H54 (cell line): ENCODE data around the gene LRRC7.
"Not testable (repeated sequence)": the region's sequence is repeated elsewhere in the genome, so short reads cannot be mapped to it uniquely, and the experiment has no call there.

Source experiments
- DNase-seq: peaks from one replicate; pipeline ENCODE4 v3.0.0; 2011; ENCODE audit warnings: low spot score, mixed read lengths; ENCODE audit not compliant: insufficient read length
- FAIRE-seq: peaks from 3 replicates; lab custom pipeline; 2011; peaks lifted over from hg19 to GRCh38; lab: Jason Lieb, UNC
- POLR2A ChIP-seq: IDR thresholded peaks from 2 replicates; pipeline ENCODE4 v1.6.1; 2011; ENCODE audit warnings: low read depth, mild to moderate bottlenecking, low read length

The LRRC7 gene

DNA sequence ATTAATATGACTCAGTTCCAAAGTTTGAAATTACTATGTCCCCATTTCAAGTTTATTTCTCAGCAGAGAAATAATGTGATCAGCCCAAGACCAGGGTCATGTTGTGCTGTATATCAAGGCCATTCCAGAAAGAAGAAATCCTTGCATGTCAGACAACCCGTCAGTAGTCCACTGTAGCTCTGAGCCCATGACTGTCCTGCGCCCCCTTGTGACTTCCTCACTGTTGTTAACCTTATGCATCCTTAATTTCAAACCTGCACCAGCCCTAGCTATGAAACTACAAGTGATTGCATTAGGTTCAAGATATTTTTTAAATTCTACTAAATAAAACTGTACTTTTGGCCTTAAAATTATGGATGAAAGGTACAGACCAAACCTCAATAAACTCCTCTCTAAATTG, 133.0 kb downstream of the LRRC7 start:
- no peak for TF ChIP-seq POLR2A
- peak; percentile 15 for FAIRE-seq
- no peak for DNase-seq

DNA sequence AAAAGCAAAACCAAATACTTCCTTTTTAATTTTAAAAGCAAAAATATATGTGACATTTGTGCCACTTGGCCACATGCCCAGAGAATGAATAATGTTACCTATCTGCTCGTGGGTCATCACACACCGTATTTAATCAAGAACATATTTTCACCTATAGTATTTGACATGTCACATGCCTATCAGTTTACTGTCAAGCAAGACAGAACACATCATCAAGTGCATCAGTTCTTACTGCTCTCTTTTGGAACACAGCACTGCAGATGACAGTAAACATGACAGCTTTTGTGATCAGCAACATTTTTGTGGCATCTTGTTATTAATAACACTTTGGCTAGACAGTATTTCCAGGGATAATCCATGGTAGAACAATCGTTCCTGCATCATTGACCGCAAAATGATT, 134.4 kb downstream of the LRRC7 start:
- no peak for TF ChIP-seq POLR2A
- no peak for DNase-seq
- no peak for FAIRE-seq

DNA sequence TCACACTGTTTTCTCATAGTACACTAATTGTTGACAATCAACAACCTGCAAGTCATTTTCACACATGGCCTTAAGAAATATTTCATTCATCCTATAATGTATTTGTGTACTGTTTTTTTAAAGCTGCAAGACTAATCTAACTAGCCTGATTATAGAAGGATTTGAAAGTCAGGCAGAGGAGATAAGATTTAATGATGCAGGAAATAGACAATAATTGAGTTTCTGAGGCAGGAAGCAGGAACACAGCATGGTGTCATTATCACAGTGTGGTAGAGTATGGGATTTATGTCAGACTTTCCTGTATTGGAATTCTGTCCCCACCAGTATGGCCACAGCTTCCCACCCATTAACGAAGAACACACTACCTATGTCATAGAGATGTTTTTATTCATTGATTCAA, 138.8 kb downstream of the LRRC7 start:
- FAIRE-seq (no peak), DNase-seq (no peak)
- no peak for TF ChIP-seq POLR2A

DNA sequence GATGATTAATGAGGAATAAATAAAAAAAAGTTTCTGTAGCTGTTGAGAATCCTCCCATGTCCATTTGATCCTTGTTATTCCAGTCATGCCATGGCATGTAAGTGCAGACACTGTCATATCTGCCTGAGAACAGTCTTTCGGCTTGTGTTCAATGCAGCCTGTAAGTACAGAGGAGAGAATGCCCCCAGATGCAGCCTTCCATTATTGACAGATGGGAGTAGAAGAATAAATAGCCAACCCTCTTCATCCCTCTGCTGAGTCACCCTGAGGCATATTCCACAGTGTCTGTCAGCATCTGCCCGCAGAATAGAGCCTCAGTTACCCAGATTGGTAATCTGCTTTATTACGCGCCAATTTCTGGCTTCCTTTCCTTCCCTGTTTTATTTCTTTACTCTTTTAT, 139.4 kb downstream of the LRRC7 start:
- FAIRE-seq = no peak
- DNase-seq = no peak
- no peak for TF ChIP-seq POLR2A

DNA sequence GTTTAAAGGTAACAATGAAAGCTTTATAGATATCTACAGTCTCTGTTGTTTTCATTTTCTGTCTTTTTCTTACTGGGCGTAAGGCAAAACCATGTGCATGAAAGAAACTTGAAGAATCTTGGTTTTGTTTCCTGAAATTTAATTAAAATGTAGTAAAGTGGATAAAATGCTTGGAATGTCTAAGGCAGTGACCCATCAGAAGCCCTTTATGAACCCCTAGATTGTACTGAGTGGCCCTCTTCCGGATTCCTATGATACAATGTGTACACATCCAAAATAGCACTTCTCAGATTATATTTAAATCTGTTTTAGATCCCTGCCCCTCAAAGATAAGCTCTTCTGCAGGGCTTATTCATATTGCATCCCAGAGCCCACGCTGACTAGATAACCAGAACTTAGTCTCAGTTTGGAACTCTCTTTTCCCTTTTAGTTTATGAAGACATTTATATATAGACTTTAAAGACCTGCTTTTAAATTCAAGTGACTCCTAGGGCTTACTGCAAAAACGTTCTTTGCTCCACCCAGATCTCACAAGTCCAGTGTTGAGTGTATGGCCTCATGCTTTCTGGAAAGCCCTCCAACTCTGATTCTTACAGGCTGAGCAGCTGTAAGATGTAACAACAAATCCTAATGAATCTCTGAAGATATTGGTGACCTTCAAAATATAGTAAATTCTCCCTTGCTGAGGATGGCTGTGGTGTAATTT, 142.9 kb downstream of the LRRC7 start:
- DNase-seq (no peak), FAIRE-seq (no peak)
- TF ChIP-seq POLR2A = no peak

DNA sequence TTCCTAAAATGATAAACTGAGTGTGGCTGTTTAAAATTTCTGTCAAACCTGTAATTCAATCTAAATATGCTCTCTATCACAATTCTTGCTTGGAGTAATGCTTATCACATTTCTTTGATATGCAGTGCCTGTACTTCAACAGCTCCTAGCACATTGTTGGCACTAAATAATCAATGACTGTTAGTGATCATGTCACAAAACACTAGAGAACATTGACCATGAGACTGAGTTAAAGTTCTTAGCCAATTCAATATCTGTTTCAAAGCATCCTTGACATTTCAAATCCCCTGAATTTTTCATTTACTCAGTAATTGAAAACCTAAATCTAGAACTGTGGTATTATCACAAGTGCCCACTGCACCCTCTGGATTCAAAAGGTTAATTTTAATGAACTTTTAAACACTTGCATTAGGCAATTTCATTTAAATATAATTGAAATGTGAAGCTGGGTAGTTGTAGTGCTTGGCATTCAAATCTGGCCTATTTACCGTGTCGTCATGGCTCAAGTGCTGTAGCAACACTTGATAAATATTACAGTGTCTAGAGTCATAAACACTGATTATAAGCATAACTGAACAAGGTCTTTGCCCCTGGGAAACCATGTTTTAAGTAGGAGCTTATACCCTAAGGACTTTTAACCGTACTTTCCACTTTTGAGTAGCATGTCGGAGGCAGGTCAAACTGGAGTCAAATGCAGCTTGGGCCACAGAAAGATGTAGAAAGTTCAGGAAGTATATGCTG, 143.6 kb downstream of the LRRC7 start:
- TF ChIP-seq POLR2A = no peak
- FAIRE-seq (no peak), DNase-seq (no peak)

DNA sequence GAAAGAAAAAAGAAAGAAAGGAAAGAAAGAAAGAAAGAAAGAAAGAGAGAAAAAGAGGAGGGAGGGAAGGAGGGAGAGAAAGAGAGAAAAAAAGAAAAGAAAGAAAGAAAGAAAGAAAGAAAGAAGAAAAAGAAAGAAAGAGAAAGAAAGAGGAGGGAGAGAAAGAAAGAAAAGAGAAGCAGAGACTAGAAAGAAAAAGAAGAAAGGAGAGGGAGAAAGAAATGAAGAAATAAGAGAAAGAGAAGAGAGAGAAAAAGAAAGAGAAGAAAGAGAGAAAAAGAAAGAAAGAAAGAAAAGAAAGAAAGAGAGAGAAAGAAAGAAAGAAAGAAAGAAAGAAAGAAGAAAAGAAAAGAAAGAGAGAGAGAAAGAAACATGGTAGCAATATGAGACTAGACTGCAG, 150.1 kb downstream of the LRRC7 start:
- not testable (repeated sequence) for FAIRE-seq, DNase-seq

DNA sequence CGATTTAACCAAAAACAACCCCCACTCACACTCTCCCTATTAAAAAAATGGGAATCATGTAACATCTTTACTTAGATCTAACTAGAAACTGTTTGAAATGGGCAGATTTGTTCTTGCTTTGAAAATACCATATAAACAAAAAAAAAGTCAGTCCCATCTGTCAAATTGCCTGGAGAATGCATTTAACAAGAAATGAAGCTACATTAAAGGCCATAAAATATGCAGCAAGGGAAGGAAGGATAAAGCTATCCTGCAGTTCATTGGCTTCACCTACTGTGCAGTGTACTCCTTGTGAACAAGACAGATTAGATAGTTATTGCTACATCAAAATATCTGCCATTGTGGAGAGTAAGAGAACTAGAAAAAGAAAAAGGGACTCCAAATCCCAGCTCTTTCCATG, 160.5 kb downstream of the LRRC7 start:
- no peak for FAIRE-seq
- TF ChIP-seq POLR2A = no peak
- DNase-seq = no peak

DNA sequence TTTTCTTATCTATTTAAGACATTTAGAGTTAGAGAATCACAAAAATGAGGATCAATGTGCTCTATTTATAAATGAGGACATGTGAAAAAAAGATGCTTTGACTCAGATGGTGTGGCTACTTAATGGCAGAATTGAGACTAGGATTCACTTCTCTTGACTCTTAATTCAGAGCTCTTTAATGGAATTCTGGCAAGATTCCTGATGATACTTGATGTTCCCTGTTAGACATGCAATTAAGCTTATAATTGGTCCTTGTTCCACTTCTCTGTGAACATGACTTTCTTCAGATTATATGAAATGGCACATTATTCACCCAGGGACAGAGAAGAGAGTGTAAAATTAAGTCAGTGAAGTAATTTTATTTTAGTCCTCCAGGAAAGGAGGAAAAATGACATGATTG, 165.3 kb downstream of the LRRC7 start:
- no peak for FAIRE-seq
- no peak for TF ChIP-seq POLR2A
- DNase-seq = no peak

DNA sequence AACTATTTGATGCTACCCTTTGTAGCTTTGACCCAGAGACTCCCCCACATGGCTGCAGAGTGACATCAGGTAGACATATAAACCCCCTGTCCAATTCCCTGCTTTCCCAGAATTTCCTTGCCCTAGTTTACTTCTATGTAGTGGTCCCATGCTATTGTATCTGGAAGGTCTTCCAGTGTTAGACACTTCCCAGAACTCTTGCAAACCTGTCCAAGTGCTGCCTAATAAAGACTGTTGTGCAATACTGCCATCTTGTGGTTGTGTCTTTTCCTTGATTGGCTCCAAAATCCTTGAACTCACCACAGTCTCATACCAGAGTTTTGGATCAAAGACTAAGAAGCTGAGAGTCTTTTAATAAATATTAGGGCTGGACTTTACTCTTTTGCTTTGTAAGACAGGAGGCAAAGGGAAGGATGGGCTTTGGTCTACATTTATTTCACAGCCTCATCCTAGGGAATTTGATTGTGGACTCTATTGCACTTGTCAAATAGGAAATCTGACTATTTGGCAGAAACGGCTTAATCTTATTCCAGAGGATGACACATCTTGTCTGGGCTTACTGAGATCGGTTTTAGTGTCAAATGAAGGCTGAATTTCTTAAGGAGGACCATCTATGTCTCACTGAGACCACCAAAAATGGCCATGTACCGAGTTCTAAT, 169.9 kb downstream of the LRRC7 start:
- FAIRE-seq (peak; percentile 89), DNase-seq (no peak)
- no peak for TF ChIP-seq POLR2A

DNA sequence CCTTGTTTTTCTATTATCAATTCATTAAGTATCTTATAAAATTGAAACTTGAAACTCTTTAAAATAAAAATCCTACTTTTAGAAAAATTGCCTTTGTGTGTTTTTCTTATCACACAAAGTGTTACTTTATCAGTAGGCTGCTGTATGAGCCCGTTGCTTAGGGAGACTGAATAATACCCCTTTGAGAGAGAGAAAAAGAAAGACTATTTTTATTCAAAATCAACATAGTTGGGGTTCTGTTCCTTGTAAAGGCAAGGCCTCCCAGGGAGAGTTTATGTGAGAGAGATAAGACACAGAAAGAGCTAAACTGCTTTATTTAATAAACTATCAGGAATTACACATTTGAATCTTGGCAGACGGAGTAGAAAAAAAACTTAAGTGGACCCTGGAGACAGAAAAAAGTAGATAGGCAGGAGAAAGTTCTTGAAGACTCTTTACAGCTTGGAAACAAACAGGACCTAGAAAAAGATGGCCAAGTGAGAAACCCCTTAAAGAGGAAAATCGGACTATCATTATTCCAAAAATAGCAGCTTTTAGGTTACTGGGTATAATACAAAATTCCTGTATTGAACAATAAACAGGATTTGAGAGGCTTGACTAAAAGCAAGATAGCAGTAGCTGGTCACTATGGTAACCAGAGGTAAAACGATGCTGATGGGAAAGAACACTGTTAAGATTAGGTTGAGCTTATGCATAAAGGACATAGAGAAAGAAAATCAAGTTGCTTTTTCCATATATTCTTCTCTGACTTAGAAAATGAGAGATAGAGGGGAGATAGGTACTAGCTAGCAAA, 170.9 kb downstream of the LRRC7 start:
- FAIRE-seq = no peak
- no peak for TF ChIP-seq POLR2A
- DNase-seq = no peak

DNA sequence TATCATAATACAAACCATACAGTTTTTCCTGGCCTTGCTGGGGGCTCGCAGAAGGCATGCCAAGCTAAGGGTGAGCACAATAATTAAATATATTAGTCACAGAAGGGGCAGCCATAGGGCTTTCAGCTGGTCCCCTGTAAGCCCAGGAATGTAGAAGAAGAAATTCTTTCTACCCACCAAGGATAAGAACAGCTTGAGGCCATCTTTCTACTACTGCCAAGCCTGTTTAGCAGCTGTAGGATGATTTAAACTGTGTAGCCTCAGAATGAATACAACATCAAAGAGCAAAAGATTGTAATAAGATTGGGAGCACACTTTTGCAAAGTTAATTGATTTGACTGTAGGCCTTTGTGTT, 171.5 kb downstream of the LRRC7 start:
- TF ChIP-seq POLR2A = no peak
- no peak for FAIRE-seq
- no peak for DNase-seq

DNA sequence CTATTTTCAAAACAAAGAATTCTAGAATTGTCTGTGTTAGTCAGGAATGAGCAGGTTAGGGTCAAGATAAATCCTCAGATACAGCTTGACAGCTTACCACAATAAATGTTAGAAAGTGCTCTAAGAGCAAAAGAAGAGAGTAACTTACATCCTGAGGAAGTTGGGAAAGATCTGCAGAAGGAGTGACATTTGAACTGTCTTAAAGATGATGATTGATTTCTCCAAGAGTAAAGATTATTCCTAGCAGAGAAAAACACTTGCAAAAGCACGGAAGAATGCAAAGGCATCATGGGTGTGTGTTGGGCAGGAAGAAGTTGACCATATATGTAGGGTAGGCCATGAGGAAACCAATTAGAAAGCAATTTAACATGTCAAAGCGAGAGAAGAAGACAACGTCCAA, 175.4 kb downstream of the LRRC7 start:
- FAIRE-seq (no peak), DNase-seq (no peak)
- TF ChIP-seq POLR2A = no peak

DNA sequence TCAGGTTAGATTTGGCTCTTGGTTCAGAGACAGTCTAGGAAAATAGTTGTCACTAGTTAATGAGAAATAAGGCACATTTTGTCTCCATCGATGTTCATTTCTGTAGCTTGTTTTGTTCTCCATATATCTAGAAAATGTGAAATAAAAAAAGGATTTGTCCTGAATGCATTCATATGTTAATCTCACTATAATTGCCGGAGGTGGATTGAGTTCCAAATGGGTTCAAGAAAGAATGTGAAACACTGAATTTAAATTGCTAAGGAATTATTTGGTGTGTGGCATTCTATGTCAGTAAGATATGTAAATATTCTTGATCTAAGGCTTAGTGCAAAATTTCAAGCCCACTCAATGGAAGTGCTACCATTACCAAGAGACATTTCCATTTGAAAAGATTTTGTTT, 176.7 kb downstream of the LRRC7 start:
- DNase-seq (no peak), FAIRE-seq (no peak)
- no peak for TF ChIP-seq POLR2A

DNA sequence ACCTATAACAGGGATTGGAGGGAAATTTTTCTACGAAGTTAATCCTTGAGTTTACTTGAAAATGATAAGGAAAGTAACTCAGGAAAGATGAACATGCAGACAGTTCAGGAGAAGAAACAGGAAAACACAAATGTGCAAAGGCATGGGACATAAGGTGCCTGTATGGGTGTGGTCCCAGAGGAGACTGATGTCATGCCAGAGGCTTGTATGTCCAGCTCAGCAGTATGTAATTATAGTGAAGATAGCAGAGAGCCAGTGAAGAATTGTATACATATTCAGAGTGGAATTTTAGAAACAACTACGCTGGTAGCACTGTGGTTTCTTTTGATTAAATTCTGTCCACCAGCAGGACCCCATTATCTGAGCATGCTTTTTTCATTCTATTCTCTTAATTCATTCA, 179.5 kb downstream of the LRRC7 start:
- no peak for TF ChIP-seq POLR2A
- no peak for DNase-seq
- FAIRE-seq = no peak
